Measurements from ENCODE around the gene RIC3. TPM values are rescaled to one million over a fixed set of nuclear protein-coding genes. Genes with fewer than 3 reads are reported as not detected.

RIC3 gene
- total RNA-seq, 2 donors from 2014 or later: 25.0 to 27.3 TPM

GRCh38 chr11:8201644-8202365, 33.0 kb upstream of the RIC3 start:
- H3K27ac ChIP-seq: no peak overlapping the region
- intact Hi-C loops (cut with DNase I): no loop called here

GRCh38 chr11:8199676-8200075, 30.9 kb upstream of the RIC3 start:
- H3K27ac ChIP-seq: no peak overlapping the region
- H3K27me3 ChIP-seq (replicated peaks; ENCODE audit: insufficient read depth): no peaks in the 10 kb centered on the region
- H3K4me3 ChIP-seq: no peak overlapping the region
- WGBS: 74% methylated on average over 2 of the region's 2 CpGs
- H3K4me1 ChIP-seq (replicated peaks): no peaks in the 10 kb centered on the region
- H3K9me3 ChIP-seq: no peaks in the 10 kb centered on the region
- TF ChIP-seq POLR2AphosphoS5 (IDR thresholded peaks at IDR 0.05) (no peak), POLR2A (IDR thresholded peaks at IDR 0.05) (no peak), CTCF (IDR thresholded peaks at IDR 0.05) (no peak)
- intact Hi-C loops (cut with DNase I): no loop called here
- DNase-seq (ENCODE audit: low spot score): no peak
- H3K36me3 ChIP-seq: no peaks in the 10 kb centered on the region

More at GRCh38 chr11:8201644-8202365, 33.0 kb upstream of the RIC3 start:
- Histone ChIP-seq H3K9me3 (no peaks in the 10 kb centered on the region), H3K4me3 (no peak overlapping the region), H3K4me1 (replicated peaks) (no peaks in the 10 kb centered on the region), H3K27me3 (replicated peaks; ENCODE audit: insufficient read depth) (no peaks in the 10 kb centered on the region), H3K36me3 (no peaks in the 10 kb centered on the region)
- 64% methylated on average over 4 of the region's 4 CpGs for WGBS
- no peak for TF ChIP-seq POLR2AphosphoS5 (IDR thresholded peaks at IDR 0.05)
- no peak for TF ChIP-seq POLR2A (IDR thresholded peaks at IDR 0.05)
- no peak for TF ChIP-seq CTCF (IDR thresholded peaks at IDR 0.05)
- DNase-seq (ENCODE audit: low spot score): no peak

- no peaks in the 10 kb centered on the region for H3K4me1 ChIP-seq (replicated peaks)
- no peak overlapping the region for H3K27ac ChIP-seq
- intact Hi-C loops (cut with DNase I): no loop called here
- H3K36me3 ChIP-seq: no peaks in the 10 kb centered on the region
- H3K4me3 ChIP-seq: no peak overlapping the region
- TF ChIP-seq POLR2AphosphoS5 (IDR thresholded peaks at IDR 0.05) (no peak), CTCF (IDR thresholded peaks at IDR 0.05) (no peak), POLR2A (IDR thresholded peaks at IDR 0.05) (no peak)
- H3K9me3 ChIP-seq: no peaks in the 10 kb centered on the region
- DNase-seq (ENCODE audit: low spot score): no peak
- no peaks in the 10 kb centered on the region for H3K27me3 ChIP-seq (replicated peaks; ENCODE audit: insufficient read depth)
Measured at GRCh38 chr11:8196749-8197148, 27.9 kb upstream of the RIC3 start.

- Histone ChIP-seq H3K4me1 (replicated peaks) (no peaks in the 10 kb centered on the region), H3K4me3 (no peak overlapping the region), H3K27me3 (replicated peaks; ENCODE audit: insufficient read depth) (no peaks in the 10 kb centered on the region), H3K9me3 (no peaks in the 10 kb centered on the region), H3K36me3 (no peaks in the 10 kb centered on the region), H3K27ac (no peak overlapping the region)
- TF ChIP-seq POLR2A (IDR thresholded peaks at IDR 0.05) (no peak), CTCF (IDR thresholded peaks at IDR 0.05) (no peak)
- 66% methylated on average over 4 of the region's 4 CpGs for WGBS
- intact Hi-C loops (cut with DNase I): no loop called here
- no peak for DNase-seq (ENCODE audit: low spot score)
Measured at GRCh38 chr11:8194956-8195355, 26.1 kb upstream of the RIC3 start.

GRCh38 chr11:8192896-8193209, 24.0 kb upstream of the RIC3 start:
- H3K27ac ChIP-seq: no peak overlapping the region
- no peaks in the 10 kb centered on the region for H3K4me1 ChIP-seq (replicated peaks)
- H3K27me3 ChIP-seq (replicated peaks; ENCODE audit: insufficient read depth): no peaks in the 10 kb centered on the region
- intact Hi-C loops (cut with DNase I): no loop called here
- WGBS: 33% methylated on average over 5 of the region's 5 CpGs
- no peaks in the 10 kb centered on the region for H3K9me3 ChIP-seq
- no peak for DNase-seq (ENCODE audit: low spot score)
- TF ChIP-seq POLR2A (IDR thresholded peaks at IDR 0.05) (no peak), POLR2AphosphoS5 (IDR thresholded peaks at IDR 0.05) (no peak), CTCF (IDR thresholded peaks at IDR 0.05) (no peak)
- no peaks in the 10 kb centered on the region for H3K36me3 ChIP-seq
- no peak overlapping the region for H3K4me3 ChIP-seq

Data from prostate gland (tissue), 2 donors.